HG03378 (cell line): ENCODE data around the gene ADAMTS6.

Experiments
- ATAC-seq: cut with Tn5 transposase; IDR thresholded peaks from one replicate; pipeline ENCODE4 v1.9.1; 2021; ENCODE audit warnings: mild to moderate bottlenecking, moderate library complexity; ENCODE audit not compliant: unreplicated experiment

The ADAMTS6 gene

DNA sequence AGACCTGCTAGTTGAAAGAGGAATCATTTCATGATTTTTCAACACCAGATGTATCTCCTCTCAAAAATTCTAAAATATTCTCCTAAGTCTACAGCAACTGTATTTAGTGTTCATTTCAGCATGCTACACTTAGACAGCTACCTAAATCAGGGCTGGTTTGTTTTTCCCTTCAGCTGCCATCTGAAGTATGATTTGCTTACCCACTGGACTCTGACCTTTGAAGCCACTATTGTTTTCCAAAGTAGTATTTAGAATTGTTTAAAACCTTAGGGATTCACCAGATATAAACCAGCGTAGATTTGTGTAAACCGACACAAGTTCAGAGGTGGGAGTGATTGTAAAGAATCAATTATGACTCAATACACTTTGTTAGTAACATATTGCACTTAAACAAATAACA is 193.1 kb downstream of the ADAMTS6 start:
- no peak for ATAC-seq

DNA sequence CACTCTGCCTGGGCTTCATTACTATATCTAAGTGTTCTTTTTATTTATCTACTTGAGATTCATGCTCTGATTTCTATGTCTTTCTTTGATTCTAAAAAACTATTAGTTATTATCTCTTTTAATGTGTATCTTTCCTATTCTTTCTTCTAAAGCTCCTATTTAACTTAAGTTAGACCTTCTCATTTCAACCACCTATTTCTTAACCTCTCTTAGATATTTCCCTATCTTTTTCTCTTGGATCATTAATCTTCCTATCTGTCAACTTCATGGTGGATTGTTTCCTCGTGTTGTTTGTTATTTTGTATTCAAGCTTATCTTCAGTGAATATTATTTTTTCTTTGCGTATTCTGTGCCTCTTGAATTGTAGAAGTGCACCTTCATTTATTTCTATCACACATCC is 202.1 kb downstream of the ADAMTS6 start:
- no peak for ATAC-seq

DNA sequence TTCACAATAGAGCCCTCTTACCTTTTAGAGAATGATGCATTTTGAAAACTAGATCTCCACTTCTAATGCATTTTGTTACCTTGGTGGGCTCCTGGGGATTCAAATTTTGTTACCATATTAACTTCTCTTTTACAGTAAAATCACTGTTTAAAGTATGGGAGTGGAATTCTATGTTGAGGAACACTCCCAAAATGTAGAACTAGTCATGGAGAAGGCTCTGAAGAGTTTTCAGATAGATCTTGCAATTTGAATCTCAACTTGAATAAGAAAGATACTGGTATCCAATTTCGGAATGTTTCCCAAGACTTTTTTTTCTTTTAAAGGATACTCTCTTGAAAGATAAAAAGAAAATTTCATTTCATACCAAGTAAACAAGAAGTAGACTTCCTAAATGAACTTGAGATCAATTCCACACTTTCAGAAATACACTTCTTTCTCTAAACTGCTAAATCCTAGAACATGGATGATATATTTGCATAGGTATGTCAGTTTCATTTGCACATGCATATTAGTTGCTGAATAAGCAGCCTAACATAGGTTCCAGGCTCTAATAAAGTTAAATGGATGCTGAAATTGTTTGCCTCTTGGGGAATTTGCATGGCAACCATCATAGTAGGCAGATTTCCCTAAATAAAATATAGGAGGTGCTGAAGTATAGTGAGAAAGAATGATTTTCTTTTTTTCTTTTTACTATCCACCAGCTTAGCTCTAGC is 205.4 kb downstream of the ADAMTS6 start:
- ATAC-seq: no peak

DNA sequence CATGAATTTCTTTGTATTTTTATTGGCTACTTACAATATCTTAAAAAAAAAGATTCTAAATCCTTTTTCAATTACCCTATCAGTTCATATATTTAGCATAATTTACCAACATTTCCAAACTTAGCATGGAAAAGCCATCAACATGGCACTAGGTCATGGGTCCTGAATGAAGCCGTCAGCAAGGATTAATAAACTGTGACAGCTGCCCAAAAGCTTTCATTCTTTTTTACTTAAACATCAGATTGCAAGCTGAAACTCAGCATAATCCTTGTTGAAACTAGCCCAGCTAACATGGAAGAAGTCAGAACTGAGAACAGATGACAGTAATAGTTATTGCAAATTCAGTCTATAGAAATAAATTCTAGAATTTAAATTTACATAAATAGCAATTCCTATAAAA is 209.8 kb downstream of the ADAMTS6 start:
- ATAC-seq: no peak

DNA sequence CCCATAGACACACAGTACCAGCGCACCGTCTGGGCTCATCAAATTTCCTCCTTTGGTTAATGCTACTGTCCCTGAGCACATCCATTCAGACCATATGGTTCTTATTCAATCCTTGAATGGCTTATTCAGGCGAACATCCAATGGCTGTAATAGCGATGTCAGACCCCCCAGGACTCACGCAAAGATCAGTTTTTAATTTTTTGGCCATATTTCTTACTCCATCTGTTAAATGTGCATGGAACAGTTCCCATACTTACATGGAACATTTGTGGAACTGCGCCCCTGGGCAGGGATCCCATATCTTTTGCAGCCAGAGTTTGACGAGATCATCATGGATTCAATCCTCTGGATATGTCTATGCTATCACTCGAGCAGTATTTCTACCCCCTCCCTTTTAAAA is 213.2 kb downstream of the ADAMTS6 start:
- ATAC-seq: no peak

DNA sequence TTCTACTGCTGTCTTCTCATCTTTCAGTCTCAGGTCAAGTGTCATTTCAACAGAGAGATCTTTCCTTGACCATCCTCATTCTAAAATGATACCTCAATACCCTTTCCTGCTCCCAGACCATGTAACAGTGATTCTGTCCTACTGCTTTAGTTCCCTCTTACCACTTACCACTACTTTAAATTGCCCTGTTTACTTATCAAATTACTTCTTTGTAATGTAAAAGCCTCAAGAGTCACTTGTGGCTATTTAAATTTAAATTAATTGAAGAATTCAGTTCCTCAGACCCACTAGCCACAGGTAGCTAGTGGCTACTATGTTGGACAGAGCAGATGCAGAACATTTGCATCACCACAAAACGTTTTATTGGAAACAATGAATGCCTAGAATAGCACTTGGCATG is 217.3 kb downstream of the ADAMTS6 start:
- ATAC-seq: no peak

DNA sequence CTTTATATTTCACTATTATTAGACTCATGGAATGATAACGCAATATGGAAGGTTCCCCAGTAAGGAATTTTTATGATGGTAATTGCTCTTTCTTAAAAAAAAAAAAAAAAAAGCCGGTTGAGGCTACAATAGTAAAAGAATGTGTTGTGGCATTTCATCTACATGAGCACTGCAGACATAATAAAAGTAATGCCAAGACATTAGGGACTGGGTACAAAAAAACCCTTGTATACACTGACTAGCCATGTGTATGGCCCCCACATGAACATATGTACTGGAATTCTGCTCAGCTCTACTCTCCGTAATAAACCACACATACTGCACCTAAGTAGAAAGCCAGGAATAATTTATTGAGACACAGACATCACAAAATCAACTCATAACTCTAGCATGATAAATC is 218.4 kb downstream of the ADAMTS6 start:
- no peak for ATAC-seq

DNA sequence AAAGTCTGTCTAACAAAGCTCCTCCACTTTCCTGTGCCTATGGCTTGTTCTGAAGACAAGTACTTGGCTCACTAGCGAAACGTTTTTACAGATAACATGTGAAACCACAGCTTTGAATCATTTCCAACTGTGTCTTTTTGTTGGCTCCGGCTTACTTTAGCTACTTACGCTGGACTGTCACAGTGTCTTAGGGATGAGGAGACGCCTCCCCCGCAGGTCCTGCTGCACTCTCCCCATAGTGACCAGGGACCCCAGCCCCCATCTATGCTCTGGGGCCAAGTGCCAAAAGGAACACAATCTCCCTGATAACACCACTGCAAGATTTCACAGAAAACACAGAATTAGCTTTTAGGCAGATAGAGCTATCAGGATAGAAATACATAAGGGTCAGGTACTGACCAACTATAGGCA is 219.1 kb downstream of the ADAMTS6 start:
- ATAC-seq: no peak

DNA sequence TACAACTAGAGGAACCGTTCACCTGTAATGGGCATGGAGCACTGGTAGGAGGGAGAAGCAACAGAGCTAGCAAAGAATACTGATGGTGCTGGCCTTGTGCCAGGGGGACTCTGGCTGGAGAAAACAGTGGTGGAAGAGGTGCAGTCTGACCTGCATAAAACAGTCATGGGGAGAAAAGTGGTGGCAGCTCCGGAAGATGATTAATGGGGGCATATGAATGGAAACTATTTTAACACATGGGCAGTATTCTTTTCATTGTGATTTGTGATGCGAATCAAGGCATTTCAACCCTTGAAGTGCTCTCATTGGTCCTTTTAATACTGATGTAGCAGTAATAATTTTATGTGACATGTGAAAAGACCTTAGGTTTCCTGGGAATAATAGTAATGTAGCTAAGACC is 219.6 kb downstream of the ADAMTS6 start:
- no peak for ATAC-seq

DNA sequence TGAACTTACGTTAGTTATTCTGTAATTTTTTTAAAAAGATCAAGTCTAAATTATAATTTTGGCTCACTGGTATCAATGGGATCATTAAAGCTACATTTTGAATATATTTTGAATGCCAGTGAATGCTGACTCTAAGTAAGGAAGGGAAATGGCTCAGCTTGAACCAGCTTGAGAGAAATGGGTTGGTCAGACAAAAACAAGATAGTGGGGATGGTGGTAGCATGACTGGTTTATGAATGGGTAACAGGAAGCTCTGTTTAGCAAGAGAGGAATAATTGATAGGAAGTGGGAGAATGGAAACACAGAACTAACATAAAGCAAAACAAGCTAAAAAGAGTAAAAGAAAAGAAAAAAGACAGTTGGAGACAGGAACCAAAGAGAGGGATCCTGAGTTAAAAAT is 220.2 kb downstream of the ADAMTS6 start:
- no peak for ATAC-seq

DNA sequence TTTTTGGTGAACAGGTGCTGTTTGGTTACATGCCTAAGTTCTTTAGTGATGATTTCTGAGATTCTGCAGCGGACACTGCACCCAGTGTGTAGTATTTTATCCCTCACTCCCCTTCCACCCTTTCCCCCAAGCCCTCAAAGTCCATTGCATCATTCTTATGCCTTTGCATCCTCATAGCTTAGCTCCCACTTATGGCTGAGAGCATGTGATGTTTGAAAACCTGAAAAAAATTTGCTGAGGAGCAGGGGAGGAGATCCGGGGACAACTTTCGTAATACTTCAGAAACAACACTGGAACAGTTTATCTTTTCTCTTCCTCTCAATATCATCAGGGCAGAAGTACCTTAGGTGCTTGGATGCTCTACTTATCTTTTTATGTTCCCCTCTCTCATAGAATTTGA is 226.4 kb downstream of the ADAMTS6 start:
- no peak for ATAC-seq

DNA sequence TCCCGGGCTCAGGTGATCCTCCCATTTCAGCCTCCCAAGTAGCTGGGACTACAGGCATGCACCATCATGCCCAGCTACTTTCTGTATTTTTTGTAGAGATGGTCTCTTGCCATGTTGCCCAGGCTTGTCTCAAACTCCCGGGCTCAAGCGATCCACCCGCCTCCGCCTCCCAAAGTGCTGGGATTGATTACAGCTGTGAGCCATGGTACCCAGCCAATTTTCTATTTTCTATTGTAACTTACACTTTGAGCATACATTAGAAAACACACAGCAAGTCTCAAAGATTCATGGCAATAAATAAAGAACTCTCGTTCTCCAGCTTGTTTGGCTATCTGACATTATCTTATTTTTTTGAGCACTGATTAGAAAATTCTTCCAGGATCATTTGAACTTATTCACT is 228.7 kb downstream of the ADAMTS6 start:
- no peak for ATAC-seq

DNA sequence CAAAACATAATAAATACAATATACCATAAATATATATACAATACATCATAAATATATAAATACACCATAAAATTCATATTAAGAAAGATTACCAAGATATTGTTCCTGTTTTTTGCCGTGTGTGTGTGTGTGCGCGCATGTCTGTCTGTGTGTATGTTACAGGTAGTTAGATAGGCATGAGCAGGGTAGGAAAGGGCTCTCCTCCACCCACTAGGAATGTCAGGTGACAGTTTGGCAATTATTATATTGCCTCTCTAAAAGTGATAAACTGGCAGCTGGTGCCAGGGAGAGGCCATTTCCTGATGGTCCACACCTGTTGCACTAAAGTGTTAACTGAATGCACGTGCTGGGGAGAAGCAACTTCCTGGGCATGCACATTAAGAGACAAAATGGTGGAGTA is 232.8 kb downstream of the ADAMTS6 start:
- no peak for ATAC-seq

DNA sequence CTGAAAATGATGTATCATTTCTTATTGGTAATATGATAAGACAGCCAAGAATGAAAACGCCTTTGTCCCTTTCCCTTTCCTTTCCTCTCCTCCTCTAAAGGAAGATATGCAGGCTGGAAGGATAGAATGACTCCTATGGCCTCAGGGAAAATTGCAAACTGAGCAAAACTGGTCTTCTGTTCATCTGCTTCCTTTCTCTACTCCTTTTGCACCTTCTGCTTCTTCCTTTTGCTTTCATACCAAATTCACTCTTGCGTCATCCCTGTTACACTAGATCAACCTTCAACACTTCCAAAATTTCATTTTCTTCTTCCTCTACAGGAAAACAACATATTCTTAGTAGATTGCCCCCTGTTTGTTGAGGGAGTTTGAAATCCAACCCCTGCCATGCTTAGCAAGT is 234.1 kb downstream of the ADAMTS6 start:
- ATAC-seq: no peak

DNA sequence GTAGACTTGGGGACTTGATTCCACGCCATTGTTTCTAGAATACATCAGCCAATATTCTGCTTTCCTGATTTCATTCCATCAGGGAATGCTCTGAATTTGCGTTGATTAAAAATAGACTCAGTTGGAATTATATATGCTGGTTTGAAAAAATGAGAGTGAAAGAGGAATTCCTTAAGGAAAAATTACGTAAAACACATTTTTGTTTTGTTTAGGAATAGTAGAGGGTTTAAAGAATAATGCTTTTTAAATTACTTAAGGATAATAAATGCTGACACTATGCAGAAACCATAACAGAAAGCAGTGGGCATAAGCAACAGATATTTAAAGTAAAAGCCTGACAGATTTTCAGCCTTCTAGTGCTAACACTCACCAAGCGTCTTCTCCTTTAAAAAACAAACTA is 235.0 kb downstream of the ADAMTS6 start:
- no peak for ATAC-seq

DNA sequence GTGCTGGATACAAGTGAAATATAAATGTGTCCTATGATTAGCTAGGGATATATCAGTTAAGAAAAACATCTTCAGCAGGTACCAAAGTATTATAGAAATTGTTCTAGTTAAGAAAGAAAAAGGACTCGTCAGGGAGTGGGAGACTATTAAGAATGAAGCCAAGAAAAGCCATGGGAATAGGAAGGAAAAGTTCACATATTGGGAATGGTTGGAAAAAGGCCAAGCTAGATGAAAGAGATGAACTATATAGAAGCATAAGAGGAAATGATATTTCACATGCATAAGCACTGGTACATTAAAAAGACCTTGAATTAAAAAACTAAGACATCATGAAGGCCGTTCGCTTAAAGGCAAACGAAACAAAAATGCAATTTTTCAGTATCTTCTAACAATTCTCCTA is 237.7 kb downstream of the ADAMTS6 start:
- no peak for ATAC-seq

DNA sequence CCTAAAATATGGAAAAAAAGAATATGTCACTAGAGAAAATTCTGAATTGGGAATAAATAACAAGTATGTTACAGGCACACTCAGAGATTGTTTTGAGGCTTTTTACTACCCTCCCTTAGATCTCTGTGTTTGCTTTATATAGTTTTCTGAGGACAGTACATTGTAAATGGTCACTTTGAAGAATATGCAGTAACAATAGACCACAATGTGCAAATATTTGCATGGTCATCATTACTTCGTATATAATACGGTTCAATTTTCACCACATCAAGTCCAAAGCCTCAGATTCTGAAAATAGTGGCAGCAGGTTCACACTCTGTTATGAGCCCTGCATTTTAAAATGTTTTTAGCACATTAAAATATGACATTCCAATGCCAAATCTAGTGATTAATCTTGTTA is 238.6 kb downstream of the ADAMTS6 start:
- no peak for ATAC-seq

DNA sequence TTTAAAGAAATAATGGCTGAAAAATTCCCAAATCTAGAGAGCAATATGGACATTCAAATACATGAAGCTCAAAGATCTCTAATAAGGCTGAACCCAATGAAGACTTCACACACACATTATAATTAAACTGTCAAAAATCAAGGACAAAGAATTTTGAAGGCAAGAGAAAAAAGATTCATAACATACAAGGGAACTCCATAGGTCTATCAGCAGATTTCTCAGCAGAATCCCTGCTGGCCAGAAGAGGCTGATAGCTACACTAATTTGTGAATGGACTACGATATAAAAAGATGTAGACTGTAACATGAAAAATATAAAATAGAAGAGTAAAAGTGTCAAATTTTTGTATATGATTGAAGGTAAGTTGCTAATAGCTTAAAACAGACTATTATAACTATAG is 251.9 kb downstream of the ADAMTS6 start:
- no peak for ATAC-seq

DNA sequence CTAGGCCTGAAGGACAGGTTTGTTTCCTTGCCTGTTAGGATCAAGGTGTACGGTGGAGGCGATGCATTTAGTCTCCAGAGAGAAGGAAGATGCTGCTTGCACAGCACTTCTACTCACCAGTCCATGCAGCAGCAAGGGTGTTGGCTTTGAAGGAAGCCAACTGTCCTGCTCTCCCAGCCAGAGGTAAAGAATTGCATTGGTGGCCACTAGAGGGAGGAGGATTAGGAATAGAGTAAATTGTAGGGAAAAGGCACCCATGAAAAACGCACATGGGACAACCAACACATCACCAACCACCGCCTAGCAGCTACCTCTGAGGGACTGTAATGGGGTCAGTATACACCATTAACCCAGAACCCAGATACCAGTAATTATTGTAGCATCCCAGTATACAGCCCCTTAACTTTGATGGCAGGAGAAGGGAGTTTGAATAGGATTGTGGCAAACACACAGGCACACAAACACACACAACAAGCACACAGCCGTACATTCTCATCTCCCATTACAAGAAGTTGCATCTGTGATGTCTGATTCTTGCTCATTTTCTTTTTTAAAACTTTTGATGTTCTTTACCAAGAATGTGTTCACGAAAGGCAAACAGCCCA is 267.7 kb downstream of the ADAMTS6 start:
- ATAC-seq: no peak

DNA sequence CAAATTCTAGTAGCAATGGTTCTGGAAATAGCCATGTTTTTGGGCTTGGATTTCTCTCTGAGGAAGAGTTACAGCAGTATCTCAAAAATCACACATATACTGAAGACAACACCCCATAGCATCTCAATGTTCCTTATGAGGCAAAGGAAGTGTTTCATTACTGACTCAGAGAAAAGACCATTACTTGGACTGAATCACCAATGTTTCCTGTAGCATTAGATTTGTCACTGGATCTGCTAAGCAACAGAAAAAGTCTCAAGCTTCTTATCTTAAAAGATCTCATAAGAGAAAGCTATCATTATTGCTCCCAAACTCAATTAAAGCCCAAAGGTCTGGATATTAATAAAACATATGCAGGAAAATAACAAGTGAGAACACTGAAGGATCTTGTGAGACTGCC is 272.4 kb downstream of the ADAMTS6 start:
- no peak for ATAC-seq

DNA sequence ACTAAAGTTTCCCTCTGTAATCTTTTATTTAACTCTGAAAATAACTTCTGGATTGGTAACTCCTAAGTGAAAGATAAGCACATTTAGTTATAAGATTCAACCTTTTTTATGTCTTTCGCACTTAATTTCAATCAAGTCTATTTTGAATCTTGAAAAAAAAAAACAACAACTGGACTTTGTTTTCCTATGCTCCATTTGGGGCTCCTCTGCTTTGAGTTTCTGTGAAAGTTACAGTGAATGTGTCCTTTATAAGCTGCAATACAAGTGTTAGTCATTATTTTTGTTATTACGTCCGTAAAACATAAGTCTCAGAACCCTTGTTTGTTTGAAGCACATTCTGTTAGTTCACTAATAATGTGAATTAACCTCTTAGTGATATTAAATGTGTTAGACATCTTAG is 276.8 kb downstream of the ADAMTS6 start:
- ATAC-seq: no peak

DNA sequence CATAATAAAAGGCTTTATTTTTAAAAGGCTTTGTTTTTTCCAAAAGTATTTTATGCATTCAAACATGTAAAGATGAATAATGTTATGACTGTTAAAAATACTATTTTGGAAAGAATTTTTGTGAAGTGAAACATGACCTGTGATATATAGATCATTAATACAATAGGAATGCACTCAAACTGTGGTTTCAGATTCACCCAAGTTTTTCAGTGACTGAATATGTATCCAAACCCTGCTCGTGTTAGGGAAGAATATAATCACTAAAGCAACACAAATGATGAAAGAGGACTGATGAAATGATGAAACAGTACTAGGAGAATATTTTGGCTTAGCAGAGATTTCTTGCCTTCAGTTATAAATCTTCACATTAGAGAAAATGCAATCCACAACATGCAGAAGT is 278.0 kb downstream of the ADAMTS6 start:
- no peak for ATAC-seq
